T-helper 17 cell (primary cell): Measurements from ENCODE around the gene INO80B. TPM values are rescaled to one million over a fixed set of nuclear protein-coding genes. Genes with fewer than 3 reads are reported as not detected.
"Not testable (repeated sequence)": the region's sequence is repeated elsewhere in the genome, so short reads cannot be mapped to it uniquely, and the experiment has no call there.

Experiments used
- ATAC-seq: fragments of 150-1000 bp; cut with Tn5 transposase; 2 replicates; pipeline ENCODE4 v1.10.0; 2021; ENCODE audit warnings: mild to moderate bottlenecking, moderate library complexity
- DNase-seq, 3 donors: peaks; one replicate each; pipeline versions ENCODE4 v3.0.0 to v3.0.0-alpha.2; 2020 to 2021
- H3K9me3 ChIP-seq: one replicate; pipeline ENCODE4 v1.7.0; 2013; ENCODE audit warnings: low read length, mild to moderate bottlenecking; ENCODE audit not compliant: control insufficient read depth, poor library complexity, severe bottlenecking
- H3K27ac Mint-ChIP-seq: one replicate; pipeline ENCODE4 v1.8.0; 2022; ENCODE audit warnings: mild to moderate bottlenecking, moderate library complexity, mixed read lengths
- H3K27me3 Mint-ChIP-seq: one replicate; pipeline ENCODE4 v1.8.0; 2022; ENCODE audit warnings: mixed read lengths
- H3K36me3 Mint-ChIP-seq: one replicate; pipeline ENCODE4 v1.8.0; 2022; ENCODE audit warnings: low read depth, mixed read lengths
- H3K4me1 Mint-ChIP-seq: one replicate; pipeline ENCODE4 v1.8.0; 2022; ENCODE audit warnings: mild to moderate bottlenecking, mixed read lengths
- H3K4me3 Mint-ChIP-seq: one replicate; pipeline ENCODE4 v1.8.0; 2022; ENCODE audit warnings: mild to moderate bottlenecking, moderate library complexity, mixed read lengths
- total RNA-seq, 4 donors: library from RNA in 2 of 4; stranded (reverse) in 2 of 4; gene quantifications; one replicate each; pipeline ENCODE4 v1.2.3 and lab custom pipeline; 2022 to 2026

INO80B gene
- total RNA-seq, 2 donors from 2014 or later: 35.1 to 45.2 TPM

DNA sequence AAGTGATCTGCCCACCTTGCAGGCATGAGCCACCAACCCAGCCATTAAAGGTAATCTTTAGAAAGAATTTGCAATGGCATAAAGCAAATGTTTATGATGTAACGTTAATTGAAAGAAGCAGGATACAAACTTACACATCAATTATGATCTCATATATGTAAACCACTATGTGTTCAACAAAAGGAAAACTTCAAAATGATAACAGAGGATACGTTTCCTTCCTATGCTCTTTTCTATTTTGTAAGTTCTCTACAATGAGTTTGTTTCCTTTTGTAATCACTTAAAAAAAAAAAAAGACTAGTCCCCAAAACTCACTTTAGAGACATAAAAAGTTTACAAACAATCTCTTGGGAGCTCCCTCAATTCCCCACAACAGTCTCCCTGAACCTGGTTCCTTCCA, 34.9 kb upstream of the INO80B start:
- DNase-seq (no peak), ATAC-seq (no peak)
- H3K4me1 Mint-ChIP-seq: peaks cover 34% of the 10 kb centered on the region
- H3K27me3 Mint-ChIP-seq: no peaks in the 10 kb centered on the region
- peaks cover 3% of the 10 kb centered on the region for H3K36me3 Mint-ChIP-seq
- peak overlapping the region; percentile 100 for H3K27ac Mint-ChIP-seq
- H3K4me3 Mint-ChIP-seq: peak overlapping the region; percentile 78
- no peaks in the 10 kb centered on the region for H3K9me3 ChIP-seq

DNA sequence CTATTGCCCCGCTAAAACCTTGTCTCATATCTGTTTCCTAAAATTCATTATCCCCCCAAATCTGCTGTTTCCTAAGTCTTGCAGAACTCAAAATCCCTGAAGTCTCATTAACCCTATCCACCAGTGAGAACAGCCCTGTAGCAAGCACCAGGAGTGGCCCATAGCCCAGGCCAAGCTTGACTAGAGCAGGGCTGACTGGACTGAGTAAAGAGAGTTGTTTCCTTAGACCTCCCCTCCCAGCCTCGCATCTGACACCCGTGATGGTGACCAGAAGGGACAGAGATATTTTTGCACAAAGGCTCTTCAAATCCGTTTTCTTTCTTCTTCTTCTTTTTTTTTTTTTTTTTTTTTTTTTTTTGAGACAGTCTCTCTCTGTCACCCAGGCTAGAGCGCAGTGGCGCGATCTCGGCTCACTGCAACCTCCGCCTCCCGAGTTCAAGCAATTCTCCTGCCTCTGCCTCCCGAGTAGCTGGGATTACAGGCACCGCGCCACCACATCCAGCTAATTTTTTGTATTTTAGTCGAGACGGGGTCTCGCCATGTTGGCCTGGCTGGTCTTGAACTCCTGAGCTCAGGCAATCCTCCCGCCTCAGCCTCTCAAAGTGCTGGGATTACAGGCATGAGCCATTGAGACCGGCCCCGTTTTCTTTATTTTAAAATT, 34.3 kb upstream of the INO80B start:
- not testable (repeated sequence) for DNase-seq, ATAC-seq, H3K27me3 Mint-ChIP-seq, H3K9me3 ChIP-seq, H3K36me3 Mint-ChIP-seq
- Mint-ChIP-seq H3K27ac (peak overlapping the region; percentile 100), H3K4me3 (peak overlapping the region; percentile 99), H3K4me1 (peaks cover 34% of the 10 kb centered on the region)

DNA sequence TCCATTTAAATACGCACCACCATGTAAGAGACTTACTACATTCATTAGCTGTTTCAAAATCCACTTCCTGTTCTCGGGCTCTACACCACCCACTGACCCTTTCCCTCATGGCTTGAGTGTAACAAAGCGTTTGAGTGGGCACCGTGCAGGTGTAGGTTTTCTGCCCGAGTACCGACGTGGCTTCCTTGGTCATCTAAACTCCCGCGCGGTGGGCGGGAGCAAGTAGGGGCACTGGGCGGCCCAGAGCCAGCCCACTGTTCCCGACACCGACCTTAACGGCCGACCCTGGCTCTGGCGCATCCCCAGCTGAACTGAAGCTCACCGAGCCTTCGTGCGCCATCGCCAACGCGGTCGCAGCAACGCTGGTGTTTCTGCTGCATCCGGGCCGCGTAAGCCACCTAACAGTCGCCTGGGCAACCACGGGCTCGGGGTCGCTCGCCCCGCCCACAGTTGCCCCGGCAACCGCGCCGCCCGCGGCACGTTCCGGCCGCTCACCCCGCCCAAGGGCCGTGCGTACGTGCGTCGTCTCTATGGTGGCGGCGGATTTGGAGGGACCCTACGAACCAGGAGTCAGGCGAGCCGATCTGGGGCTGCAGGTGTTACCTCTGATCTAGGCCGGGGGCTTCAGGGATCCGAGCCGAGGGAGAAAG, 33.5 kb upstream of the INO80B start, which contains the start of the genes C2orf81 and WDR54:
TSS of gene C2orf81 (minus strand) at position 399 of the 650 bp plus-strand sequence. CDS start at position 340, 59 bp downstream.
TSS of gene WDR54 (plus strand) at position 510 of the 650 bp plus-strand sequence. CDS start 424 bp downstream, outside the sequence.
- Mint-ChIP-seq H3K27me3 (no peaks in the 10 kb centered on the region), H3K4me1 (peaks cover 34% of the 10 kb centered on the region), H3K36me3 (peaks cover 3% of the 10 kb centered on the region), H3K4me3 (peak within 1 kb of the TSS; percentile 99), H3K27ac (peak within 1 kb of the TSS; percentile 100)
- DNase-seq (peak; percentile 87 to 93 (median 88)), ATAC-seq (peak; percentile 95)
- no peaks in the 10 kb centered on the region for H3K9me3 ChIP-seq

DNA sequence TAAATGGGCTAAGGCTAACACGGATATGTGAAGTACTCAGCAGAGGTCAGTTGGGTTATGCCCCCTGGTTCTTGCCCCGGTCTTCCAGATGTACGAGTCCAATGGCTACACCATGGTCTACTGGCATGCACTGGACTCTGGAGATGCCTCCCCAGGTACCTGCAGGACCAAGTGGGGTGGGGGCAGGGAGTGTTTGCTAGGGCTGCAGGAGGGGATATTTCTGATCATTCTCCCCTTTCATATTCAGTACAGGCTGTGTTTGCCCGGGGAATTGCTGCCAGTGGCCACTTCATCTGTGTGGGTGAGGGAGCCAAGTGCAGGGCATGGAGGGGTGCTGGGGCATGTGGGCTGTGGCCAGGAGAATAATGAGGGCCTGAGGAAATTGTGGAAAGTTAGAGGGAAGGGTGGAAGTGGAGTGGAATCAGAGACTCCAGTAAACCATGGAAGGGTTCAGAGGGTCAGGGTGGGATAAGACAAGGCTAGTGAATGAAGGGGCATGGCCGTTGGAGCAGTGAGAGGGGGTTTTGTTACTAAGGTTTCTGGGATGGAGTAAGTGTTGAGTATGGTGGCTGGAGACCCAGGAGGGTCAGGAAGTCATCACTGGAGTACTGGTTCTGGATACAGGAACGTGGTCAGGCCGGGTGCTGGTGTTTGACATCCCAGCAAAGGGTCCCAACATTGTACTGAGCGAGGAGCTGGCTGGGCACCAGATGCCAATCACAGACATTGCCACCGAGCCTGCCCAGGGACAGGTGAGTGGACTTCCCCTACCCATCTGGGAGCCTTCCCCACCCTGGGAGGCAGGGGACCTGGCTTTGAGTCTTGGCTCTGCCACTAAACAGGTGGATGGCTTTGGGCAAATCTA, 31.4 kb upstream of the INO80B start:
- peaks cover 3% of the 10 kb centered on the region for H3K36me3 Mint-ChIP-seq
- H3K27ac Mint-ChIP-seq: peak overlapping the region; percentile 100
- H3K4me1 Mint-ChIP-seq: peaks cover 30% of the 10 kb centered on the region
- ATAC-seq (no peak), DNase-seq (no peak)
- H3K27me3 Mint-ChIP-seq: no peaks in the 10 kb centered on the region
- peak overlapping the region; percentile 99 for H3K4me3 Mint-ChIP-seq
- H3K9me3 ChIP-seq: no peaks in the 10 kb centered on the region

DNA sequence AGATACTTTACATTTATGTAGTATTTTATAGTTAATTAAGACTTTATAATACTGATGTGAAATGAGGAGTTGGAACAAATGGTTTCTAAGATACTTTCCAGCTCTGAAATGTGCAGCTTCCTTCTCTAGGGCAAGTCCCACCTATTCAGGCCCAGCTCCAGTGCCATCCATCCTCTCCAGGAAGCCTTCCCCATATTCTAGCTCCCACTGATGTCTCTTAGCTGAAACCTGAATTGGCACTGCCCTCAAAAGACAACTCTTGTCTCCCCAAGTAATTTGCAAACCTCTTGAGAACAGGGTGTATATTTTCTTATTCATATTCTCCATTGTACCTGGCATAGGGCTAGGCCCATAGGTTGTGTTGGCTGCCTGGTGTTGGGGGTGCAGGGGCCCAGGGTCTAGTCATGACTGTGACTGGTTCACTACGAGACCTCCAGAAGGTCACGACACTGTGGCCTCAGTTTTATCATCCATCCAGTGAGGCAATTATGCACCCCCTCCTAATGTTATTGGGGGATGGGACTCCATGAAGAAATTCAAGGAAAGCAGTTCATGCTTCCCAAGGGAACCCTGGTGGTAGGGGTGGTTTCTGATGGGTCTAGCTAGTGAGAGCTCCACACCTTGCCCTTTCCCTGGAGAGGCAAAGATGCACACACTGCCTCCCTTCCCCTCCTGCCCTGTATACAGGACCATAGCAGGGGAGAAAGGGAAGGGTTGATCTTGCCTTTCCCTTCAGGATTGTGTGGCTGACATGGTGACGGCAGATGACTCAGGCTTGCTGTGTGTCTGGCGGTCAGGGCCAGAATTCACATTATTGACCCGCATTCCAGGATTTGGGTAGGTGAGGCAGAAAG, 30.5 kb upstream of the INO80B start:
- no peak overlapping the region for H3K27ac Mint-ChIP-seq
- H3K4me1 Mint-ChIP-seq: peaks cover 30% of the 10 kb centered on the region
- no peak for ATAC-seq
- H3K4me3 Mint-ChIP-seq: no peak overlapping the region
- no peaks in the 10 kb centered on the region for H3K9me3 ChIP-seq
- H3K27me3 Mint-ChIP-seq: no peaks in the 10 kb centered on the region
- peaks cover 3% of the 10 kb centered on the region for H3K36me3 Mint-ChIP-seq
- DNase-seq: no peak

DNA sequence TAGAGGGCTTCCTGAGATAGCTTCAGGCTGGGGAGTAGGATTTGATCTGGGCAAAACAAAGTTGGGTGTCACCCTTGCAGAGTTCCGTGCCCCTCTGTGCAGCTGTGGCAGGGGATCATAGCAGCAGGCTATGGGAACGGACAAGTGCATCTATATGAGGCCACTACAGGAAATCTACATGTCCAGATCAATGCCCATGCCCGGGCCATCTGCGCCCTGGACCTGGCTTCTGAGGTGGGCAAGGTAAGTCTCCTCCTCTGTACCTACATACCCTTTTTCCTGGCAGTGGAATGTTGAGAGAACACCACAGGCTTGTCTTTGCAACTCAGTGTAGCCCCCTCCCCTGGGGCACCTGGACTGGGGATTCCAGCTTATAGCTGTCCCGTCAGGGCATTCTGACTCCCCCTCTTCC, 29.9 kb upstream of the INO80B start:
- ATAC-seq (no peak), DNase-seq (no peak)
- peaks cover 3% of the 10 kb centered on the region for H3K36me3 Mint-ChIP-seq
- H3K27ac Mint-ChIP-seq: no peak overlapping the region
- H3K4me3 Mint-ChIP-seq: no peak overlapping the region
- H3K27me3 Mint-ChIP-seq: no peaks in the 10 kb centered on the region
- no peaks in the 10 kb centered on the region for H3K9me3 ChIP-seq
- peaks cover 30% of the 10 kb centered on the region for H3K4me1 Mint-ChIP-seq

DNA sequence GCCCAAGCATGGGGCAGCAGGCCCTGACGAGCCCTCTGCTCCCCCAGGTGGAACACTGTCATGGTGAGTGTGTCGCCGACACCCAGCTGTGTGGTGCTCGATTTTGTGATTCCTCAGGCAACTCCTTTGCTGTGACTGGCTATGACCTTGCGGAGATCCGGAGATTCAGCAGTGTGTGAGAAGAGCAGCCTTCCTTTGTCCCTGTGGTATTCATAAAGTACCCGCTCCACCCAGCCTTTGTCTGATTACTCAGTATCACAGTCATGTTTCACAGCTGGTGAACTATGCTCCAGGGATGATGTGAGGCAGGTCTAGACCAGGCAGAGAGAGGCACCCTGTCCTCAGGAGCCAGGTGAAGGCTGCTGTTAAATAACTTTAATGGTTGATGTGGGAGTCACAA, 29.4 kb upstream of the INO80B start:
- DNase-seq (no peak), ATAC-seq (no peak)
- Mint-ChIP-seq H3K36me3 (peaks cover 3% of the 10 kb centered on the region), H3K27ac (no peak overlapping the region), H3K4me3 (no peak overlapping the region), H3K27me3 (no peaks in the 10 kb centered on the region), H3K4me1 (peaks cover 26% of the 10 kb centered on the region)
- H3K9me3 ChIP-seq: no peaks in the 10 kb centered on the region

DNA sequence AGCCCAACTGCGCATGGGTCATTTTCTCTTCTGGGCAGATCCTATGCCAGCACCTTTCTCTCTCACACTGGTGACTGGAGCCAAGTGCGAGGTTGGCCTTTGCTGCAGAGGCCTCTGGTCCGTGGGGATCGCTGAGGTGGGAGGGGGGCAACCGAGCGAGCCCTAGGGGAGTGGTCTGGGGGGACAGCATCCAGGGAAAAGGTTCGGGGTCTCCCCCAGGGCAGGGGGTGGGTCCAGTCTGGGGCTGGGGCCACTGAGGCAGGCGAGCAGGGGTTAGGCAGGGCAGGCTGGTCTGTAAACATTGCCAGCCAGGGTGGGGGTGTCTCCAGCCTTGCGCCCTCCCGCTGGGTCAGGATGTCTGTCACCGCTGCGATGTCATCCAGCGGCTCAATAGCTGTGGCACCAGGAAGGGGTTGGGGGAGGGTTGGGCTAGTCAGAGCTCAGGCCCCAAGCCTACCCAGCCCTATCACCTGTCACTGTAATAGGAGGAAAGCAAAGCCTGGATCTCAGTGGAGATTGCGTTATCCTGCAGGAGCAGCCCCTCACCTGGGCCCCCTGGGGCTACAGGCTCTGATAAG, 28.6 kb upstream of the INO80B start:
- peaks cover 21% of the 10 kb centered on the region for H3K4me1 Mint-ChIP-seq
- no peaks in the 10 kb centered on the region for H3K9me3 ChIP-seq
- no peak overlapping the region for H3K27ac Mint-ChIP-seq
- ATAC-seq: no peak
- no peak overlapping the region for H3K4me3 Mint-ChIP-seq
- H3K27me3 Mint-ChIP-seq: no peaks in the 10 kb centered on the region
- DNase-seq: no peak
- H3K36me3 Mint-ChIP-seq: peaks cover 3% of the 10 kb centered on the region

DNA sequence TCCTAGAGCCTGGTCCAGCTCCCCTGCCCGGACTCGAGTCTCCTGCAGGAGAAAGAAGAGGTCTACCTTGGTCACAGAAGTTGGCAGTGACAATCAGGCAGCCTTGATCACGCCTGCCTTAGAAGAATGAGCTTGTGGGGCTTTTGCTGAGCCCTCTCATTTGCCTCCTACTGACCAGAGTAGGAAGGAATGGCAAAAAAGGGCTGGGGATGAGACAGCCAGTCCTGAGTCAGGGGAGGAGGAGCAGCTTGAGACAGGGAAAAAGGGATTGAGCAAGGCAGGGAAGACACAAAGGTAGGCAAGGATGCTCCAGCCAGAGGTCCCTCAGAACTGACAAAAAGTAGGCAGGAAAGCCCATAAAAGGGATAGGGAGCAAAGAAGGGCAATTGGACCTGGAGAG, 27.3 kb upstream of the INO80B start:
- Mint-ChIP-seq H3K27ac (peak overlapping the region; percentile 90), H3K27me3 (no peaks in the 10 kb centered on the region), H3K4me3 (no peak overlapping the region), H3K4me1 (peaks cover 10% of the 10 kb centered on the region), H3K36me3 (peaks cover 3% of the 10 kb centered on the region)
- no peaks in the 10 kb centered on the region for H3K9me3 ChIP-seq
- DNase-seq: no peak
- no peak for ATAC-seq

DNA sequence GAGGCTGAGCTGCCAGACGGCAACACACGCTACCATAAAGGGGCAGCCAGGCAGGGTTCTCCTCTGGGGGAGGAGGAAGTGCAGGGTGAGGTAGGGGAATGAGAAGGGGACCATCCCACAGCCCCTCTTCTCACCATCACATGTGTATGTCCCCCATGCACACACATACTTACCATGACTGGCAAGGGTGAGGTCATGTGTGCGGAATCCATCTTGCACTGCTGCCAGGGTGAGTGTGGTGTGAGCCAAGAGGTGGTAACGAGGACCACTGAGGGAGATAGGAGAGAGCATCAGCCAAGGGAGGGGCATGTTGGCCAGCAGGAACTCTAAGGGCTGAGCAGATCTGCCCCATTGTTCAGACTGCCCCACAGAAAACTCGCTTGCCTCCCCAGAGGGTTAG, 26.2 kb upstream of the INO80B start:
- no peaks in the 10 kb centered on the region for H3K9me3 ChIP-seq
- H3K27ac Mint-ChIP-seq: no peak overlapping the region
- H3K36me3 Mint-ChIP-seq: no peaks in the 10 kb centered on the region
- H3K27me3 Mint-ChIP-seq: no peaks in the 10 kb centered on the region
- no peak for DNase-seq
- peaks cover under 1% of the 10 kb centered on the region for H3K4me1 Mint-ChIP-seq
- H3K4me3 Mint-ChIP-seq: no peak overlapping the region
- ATAC-seq: no peak

DNA sequence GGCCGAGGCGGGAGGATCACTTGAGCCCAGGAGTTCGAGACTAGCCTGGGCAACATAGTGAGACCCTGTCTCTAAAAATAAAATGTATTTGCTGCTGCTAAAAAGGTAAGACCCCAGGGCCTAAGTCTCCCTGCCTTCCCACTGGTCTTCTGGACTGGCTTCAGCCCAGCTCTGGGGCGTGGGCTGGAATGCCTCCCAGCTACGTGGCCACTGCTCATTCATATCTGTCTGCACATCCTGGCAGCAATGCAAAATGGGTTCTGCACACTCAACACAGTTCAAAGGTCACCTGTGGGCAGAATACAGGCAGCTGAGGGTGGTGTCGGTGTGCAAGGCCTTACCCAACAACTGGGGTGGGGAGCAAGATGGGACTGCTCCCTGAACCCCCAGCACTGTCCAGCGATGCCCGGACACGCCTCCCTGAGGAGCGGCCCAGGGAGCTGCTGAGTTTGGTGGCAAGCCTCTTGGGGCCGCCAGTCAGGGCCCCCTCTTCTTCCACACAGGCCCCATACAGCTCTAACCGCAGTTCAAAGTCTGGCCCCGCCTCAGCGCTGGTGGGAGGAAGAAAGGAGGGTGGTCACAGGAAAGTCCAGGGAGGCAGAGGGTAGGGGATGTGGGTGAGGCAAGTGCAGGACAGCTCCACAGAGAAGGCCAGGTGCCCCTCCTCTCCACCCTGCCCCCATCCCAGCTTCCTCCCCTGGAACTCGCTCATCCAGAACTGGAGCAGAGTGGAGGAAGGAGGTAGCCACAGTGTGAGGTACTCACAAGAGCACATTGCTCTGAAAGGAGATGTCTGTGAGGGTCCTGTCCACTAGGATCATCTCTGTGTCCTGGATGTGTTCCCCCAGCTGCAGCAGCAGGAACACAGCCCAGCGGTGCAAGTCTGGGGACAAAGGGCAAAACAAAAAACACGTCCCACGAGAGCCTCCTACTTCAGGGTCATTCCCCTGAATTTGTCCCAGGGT, 25.1 kb upstream of the INO80B start:
- no peaks in the 10 kb centered on the region for H3K4me1 Mint-ChIP-seq
- DNase-seq (no peak), ATAC-seq (no peak)
- H3K9me3 ChIP-seq: no peaks in the 10 kb centered on the region
- no peaks in the 10 kb centered on the region for H3K36me3 Mint-ChIP-seq
- no peaks in the 10 kb centered on the region for H3K27me3 Mint-ChIP-seq
- H3K27ac Mint-ChIP-seq: no peak overlapping the region
- no peak overlapping the region for H3K4me3 Mint-ChIP-seq
